Fibroblast of peridontal ligament (primary cell): ENCODE measurements around the gene FAM83B.
"Not testable (repeated sequence)": the region's sequence is repeated elsewhere in the genome, so short reads cannot be mapped to it uniquely, and the experiment has no call there.

Experiments used
- DNase-seq: peaks from one replicate; pipeline ENCODE4 v3.0.0-alpha.2; 2010; ENCODE audit errors: extremely low read depth

Gene FAM83B

DNA sequence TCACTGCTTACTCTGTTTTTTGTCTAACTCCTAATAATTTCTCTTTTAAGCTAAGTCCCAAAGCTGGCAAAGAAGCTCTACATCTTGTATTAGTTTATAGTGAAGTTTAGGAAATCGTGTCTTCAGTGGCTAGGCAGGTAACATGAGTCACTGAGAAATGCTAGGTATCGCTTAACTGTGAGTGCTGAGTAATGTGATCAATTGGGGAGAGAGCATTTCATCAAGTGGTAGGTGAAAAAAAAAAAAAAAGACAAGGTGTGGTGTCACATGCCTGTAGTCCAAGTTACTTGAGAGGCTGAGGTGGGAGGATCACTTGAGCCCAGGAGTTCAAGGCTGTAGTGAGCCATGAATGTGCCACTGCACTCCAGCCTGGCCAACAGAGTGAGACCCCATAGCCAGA is 125.3 kb downstream of the FAM83B start:
- no peak for DNase-seq

GRCh38 chr6:54979161-54979560 is 132.6 kb downstream of the FAM83B start:
- not testable (repeated sequence) for DNase-seq

GRCh38 chr6:54980511-54981275 is 134.1 kb downstream of the FAM83B start:
- DNase-seq: no peak

GRCh38 chr6:54981276-54981609 is 134.7 kb downstream of the FAM83B start:
- peak; percentile 73 for DNase-seq

GRCh38 chr6:54981647-54982046 is 135.1 kb downstream of the FAM83B start:
- DNase-seq: peak; percentile 13

DNA sequence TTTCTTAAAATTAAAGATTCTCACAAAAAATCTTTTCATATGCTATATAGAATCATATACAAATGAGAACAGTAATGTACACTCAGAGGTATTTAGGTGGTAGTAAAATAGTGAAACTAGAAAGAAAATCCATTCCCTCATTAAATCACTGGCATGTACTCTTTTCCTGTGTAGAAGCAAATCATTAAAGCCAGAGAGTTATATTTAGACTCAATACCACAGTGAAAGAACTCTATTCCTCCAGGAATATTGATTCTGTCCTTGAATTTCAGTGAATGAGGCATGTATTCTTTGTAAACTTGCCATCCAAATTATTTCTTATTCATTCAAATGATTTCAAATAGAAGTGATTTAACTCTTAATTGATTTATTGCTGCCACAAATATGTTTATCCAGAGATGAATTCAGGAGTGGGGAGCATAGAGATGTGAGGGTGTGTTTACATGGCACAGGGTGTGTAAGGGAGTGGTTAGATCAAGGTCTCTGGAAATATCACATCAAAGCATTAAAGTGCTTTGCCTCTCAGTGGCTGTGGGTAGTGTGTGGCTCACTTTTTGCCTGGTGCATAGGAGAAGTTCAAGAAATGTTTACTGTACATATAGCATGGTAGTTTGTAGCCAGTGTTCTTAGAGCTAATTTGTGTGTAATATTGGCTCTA is 141.2 kb downstream of the FAM83B start:
- no peak for DNase-seq

GRCh38 chr6:54988576-54988975 is 142.0 kb downstream of the FAM83B start:
- no peak for DNase-seq

DNA sequence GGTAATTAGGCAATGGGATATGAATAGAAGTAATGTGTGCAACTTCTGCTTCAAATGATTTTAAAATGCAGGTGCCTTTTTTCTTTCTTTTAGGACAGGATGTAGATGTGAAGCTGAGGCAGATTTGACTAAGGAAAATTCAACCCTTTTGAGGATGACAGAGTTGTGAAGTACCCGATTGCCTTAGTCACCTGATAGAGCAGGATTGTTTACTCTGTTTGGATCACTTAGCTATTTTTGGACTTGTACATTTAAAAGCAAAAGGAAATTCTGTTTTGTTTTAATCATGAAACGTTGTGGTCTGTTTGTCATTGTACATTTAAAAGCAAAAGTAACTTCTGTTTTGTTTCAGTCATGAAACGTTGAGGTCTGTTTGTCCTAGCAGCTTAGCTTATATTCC is 143.4 kb downstream of the FAM83B start:
- peak; percentile 1 for DNase-seq
